RCC 7860 (cell line): Measurements from ENCODE around the gene MBTD1.
"Not testable (repeated sequence)": the region's sequence is repeated elsewhere in the genome, so short reads cannot be mapped to it uniquely, and the experiment has no call there.

ENCODE experiments used
- DNase-seq: peaks from one replicate; pipeline ENCODE4 v3.0.0-alpha.2; 2015; ENCODE audit warnings: low spot score
- FAIRE-seq: peaks from 2 replicates; lab custom pipeline; 2012; peaks lifted over from hg19 to GRCh38; lab: Jason Lieb, UNC

Gene MBTD1

GRCh38 chr17:51259564-51260236 is at the start of gene MBTD1:
Gene MBTD1, minus strand, starts transcription at chr17:51260049. Its CDS starts 34,888 bp downstream, at chr17:51225161.
- DNase-seq (peak; percentile 81), FAIRE-seq (no peak)

GRCh38 chr17:51305182-51305581 is 45.3 kb upstream of the MBTD1 start:
- FAIRE-seq: no peak

GRCh38 chr17:51299859-51300258 is 40.0 kb upstream of the MBTD1 start:
- no peak for DNase-seq
- no peak for FAIRE-seq

More at GRCh38 chr17:51305182-51305581, 45.3 kb upstream of the MBTD1 start:
- no peak for DNase-seq

- FAIRE-seq (no peak), DNase-seq (peak; percentile 33)
These were observed 38.9 kb upstream of the MBTD1 start for GRCh38 chr17:51298508-51299371.

- FAIRE-seq, DNase-seq: not testable (repeated sequence)
These were observed 34.5 kb upstream of the MBTD1 start for GRCh38 chr17:51294338-51294737.

GRCh38 chr17:51289696-51290111 is 29.9 kb upstream of the MBTD1 start:
- FAIRE-seq: no peak
- no peak for DNase-seq

- FAIRE-seq (no peak), DNase-seq (no peak)
These were observed 27.6 kb upstream of the MBTD1 start for GRCh38 chr17:51287412-51287811.

- FAIRE-seq (no peak), DNase-seq (no peak)
These were observed 19.3 kb upstream of the MBTD1 start for GRCh38 chr17:51279183-51279582.

- FAIRE-seq (no peak), DNase-seq (no peak)
These were observed 15.5 kb upstream of the MBTD1 start for GRCh38 chr17:51275381-51275780.

GRCh38 chr17:51272812-51273211 is 13.0 kb upstream of the MBTD1 start:
- no peak for DNase-seq
- no peak for FAIRE-seq

GRCh38 chr17:51270636-51271035 is 10.8 kb upstream of the MBTD1 start:
- FAIRE-seq (no peak), DNase-seq (no peak)

- no peak for FAIRE-seq
These were observed 10.1 kb upstream of the MBTD1 start for GRCh38 chr17:51269991-51270390.

GRCh38 chr17:51264466-51264865 is 4.6 kb upstream of the MBTD1 start:
- not testable (repeated sequence) for FAIRE-seq, DNase-seq

More at GRCh38 chr17:51269991-51270390, 10.1 kb upstream of the MBTD1 start:
- no peak for DNase-seq

- DNase-seq (no peak), FAIRE-seq (no peak)
These were observed 3.2 kb upstream of the MBTD1 start for GRCh38 chr17:51263006-51263405.

- DNase-seq: no peak
- FAIRE-seq: no peak
These were observed 1.4 kb upstream of the MBTD1 start for GRCh38 chr17:51261024-51261963.

- DNase-seq (peak; percentile 91), FAIRE-seq (no peak)
These were observed 581 bp upstream of the MBTD1 start, which contains the start of gene UTP18 for GRCh38 chr17:51260237-51261023. Gene UTP18, plus strand, starts transcription at chr17:51260546. Its CDS starts 39 bp downstream, at chr17:51260585.

- DNase-seq: no peak
- no peak for FAIRE-seq
These were observed 889 bp downstream of the MBTD1 start for GRCh38 chr17:51258756-51259563.

- DNase-seq (no peak), FAIRE-seq (no peak)
These were observed 2.4 kb downstream of the MBTD1 start for GRCh38 chr17:51257150-51258081.
